Activated naive CD4-positive, alpha-beta T cell treated with Interleukin-2 at 50 U/mL for 16 hours (primary cell): ENCODE results near the gene GPM6B.

ENCODE experiments used
- DNase-seq: peaks from one replicate; pipeline ENCODE4 v3.0.0-alpha.2; 2020

GPM6B gene, protein sequence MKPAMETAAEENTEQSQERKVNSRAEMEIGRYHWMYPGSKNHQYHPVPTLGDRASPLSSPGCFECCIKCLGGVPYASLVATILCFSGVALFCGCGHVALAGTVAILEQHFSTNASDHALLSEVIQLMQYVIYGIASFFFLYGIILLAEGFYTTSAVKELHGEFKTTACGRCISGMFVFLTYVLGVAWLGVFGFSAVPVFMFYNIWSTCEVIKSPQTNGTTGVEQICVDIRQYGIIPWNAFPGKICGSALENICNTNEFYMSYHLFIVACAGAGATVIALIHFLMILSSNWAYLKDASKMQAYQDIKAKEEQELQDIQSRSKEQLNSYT

GRCh38 chrX:13816643-13817627, at the start of gene GPM6B:
Gene GPM6B, minus strand, starts transcription at chrX:13817093. Its CDS starts 189 bp downstream, at chrX:13816904.
- no peak for DNase-seq

- DNase-seq, result no peak
Measured at GRCh38 chrX:13864264-13864663, 47.4 kb upstream of the GPM6B start.

DNA sequence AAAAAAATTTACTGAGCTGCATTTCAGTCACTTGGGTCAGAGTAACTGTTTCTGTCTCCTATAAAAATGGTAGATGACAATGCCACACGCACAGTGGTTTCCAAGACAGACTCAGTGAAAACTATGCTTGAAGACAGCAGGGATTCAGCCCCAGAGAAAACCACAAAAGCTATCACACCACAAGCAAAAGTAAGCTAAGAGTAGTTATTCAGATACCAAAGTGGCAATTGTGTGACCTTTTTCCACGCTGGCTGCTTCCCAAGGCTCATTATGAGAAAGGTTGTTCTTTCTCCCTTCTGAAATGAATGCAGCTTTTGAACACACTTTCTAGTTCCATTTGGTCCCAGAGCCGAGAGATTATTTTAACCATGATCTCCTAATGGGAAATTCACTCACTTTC, 46.4 kb upstream of the GPM6B start:
- no peak for DNase-seq

DNA sequence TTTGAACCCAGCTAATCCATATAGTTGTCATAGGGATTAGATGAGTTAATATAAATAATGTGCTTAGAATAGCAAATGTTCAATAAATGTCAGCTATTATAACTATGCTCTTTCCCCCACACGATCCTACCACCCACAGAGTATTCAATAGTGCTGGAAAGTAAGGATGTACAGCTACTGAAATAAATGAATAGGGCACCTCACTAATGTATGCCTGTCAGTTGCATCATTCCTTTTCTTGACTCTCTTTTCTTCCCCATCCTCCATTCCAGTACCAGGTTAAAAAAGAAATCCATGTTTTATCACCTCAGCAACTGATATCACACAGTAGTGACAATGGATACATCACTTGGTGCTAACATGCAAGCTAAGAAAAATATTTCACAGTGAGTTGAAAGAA, 42.8 kb upstream of the GPM6B start:
- DNase-seq, result no peak

DNA sequence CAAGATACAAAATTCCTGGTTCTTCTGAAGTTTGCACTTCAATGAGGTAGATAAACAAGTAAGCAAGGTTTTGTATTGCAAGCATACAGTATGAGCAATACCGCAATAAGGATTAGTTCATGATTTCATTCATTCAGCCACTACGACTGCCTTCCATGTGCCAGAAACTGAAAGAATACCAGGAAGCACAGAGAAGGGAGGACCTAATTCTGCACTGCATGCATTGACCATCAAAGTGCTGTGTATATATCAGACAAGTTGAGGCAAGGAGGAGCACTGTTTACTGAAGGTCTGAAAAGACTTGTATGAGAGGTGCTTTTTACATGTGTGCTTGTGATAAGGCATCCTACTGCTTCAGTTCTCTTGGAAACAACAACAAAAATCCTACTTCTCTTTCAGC, 40.9 kb upstream of the GPM6B start:
- no peak for DNase-seq

DNA sequence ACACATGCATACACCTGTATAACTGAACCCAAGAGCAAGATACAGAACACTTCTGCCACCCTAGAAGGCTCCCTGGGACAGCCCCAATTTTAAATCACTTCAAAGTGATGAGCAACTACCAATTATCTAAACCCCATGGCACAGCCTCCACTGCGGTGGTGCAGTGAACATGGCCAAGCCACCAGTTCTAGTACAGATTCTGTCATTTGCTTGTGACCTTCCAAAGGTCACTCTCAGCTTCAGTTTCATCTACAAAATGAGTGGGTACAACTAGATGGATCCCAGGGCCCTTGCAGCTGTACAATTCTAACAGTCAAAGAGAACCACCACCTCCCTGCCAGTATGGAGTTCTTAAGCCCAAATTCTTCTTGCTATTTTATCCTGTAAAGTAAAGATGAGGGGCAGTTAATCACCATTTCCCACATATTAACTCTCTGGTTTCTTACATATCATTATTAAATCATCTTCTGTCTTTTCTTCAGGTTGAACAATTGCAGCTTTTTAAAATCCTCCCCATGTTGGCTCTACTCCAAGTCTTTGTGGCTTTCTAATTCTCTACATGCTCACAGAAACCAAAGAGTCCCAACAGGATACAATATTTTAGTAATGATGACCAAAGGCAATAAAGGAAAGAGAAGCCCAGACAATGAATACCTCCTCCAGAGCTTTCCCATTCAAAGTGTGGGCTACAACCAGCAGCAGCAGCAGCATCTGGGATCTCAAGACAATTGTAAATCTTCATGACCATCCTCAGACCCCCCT, 39.0 kb upstream of the GPM6B start:
- no peak for DNase-seq

DNA sequence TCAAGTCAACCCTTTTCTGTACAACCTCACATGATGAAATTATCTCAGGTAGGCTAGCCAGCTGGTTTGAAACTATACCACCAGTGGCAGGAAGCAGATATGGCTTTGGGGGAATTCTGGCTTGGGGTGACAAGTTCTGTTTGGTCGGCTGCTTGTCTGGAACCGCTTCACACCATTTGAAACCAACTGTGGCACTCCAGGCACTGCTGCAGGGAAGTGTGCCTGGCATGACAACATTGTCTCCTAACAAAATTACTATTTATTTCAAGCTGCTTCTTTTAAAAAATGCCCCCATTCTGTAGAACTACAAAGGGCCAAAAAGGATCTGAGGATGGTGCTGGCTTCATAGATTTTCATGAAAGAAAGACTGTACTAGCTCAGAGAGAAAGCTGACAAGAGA, 37.1 kb upstream of the GPM6B start:
- no peak for DNase-seq

- no peak for DNase-seq
Measured at GRCh38 chrX:13852001-13852695, 35.3 kb upstream of the GPM6B start.

DNA sequence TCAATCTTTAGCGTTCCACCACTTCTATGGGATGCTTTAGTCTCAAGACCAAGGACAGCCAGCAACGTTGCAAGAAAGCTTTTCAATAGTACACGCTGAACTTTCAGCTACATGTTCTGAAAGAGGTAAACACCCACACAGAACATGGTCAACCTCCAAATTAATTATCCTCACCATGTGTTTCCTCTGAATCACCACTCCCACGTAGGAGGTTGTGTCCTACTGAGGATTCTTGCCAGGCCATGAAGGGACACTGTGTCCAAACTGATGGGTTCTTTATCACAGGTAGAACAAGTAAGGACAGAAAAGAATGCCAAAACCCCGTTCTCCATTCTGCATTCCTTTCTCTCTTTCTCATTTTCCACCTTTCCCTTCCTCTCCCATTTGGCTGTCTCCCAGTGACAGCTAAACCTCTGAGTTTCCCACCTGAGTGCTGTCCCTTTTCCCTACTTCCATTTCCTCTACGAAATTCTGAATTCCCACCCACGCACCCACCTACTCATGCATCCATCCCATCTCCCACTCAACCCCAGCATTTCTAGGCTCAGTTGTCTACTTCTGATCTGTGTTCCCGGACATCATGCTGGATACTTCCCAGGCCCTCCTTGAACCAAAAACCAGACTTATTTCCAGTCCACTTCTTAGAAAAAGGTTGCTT, 29.0 kb upstream of the GPM6B start:
- no peak for DNase-seq

- DNase-seq, result no peak
Measured at GRCh38 chrX:13843150-13843721, 26.3 kb upstream of the GPM6B start.

DNA sequence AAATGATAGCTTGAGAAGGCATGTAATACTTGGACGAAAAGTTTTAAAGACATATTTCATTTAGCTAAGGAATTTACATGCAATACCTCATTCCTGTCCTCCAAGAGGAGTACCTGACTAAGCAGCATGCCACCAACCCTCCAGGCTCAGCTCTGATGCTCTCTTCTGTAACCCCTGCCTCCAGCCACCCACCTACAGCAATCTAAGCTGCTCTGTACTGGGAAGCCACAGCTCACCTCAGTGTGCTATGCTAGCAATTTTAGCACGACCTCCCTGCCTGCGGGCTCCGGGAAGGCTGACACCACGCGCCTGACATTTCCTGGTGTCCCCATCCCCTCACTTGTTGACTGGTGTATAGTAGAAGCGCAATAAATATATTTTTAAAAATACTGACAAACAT, 23.2 kb upstream of the GPM6B start:
- DNase-seq, result no peak

GRCh38 chrX:13837290-13837745, 20.4 kb upstream of the GPM6B start:
- no peak for DNase-seq

GRCh38 chrX:13836575-13836974, 19.7 kb upstream of the GPM6B start:
- no peak for DNase-seq

GRCh38 chrX:13835825-13836224, 18.9 kb upstream of the GPM6B start:
- no peak for DNase-seq

- DNase-seq, result no peak
Measured at GRCh38 chrX:13834355-13834754, 17.5 kb upstream of the GPM6B start.

DNA sequence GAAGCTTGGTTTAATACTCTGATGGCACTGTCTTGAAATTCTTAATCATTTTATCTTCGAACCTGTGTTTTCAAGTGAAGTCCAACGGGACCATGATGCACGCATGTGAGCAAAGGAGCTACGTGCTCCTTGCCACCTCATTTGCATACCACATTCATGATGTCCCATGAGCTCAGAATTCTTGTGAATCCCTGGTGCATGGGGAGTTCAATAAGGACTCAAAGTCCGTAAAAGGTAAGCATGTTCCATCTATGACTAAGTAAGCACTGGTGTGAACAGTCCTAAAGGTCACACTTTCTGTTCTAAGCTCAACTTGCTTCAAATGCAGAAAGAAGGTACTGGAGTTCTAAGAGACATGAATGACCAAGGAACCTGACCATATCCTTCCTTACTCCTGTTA, 13.1 kb upstream of the GPM6B start:
- DNase-seq, result no peak

DNA sequence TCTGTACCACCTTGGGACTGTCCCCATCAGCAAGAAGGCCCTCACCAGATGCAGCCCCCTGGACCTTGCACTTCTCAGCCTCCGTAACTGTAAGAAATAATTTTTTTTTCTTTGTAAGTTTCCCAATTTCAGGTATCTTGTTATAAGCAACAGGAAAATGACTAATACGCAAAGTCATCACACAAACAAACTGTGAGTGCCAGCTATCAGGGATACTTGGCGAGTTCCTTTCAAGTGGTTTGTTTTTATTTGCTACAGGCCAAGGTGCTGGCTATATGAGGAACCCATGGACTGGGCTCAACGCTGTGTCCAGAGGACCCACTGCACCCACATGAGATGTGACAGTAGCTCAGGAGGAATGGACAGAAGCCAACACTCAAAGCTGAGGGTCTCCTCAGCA, 11.5 kb upstream of the GPM6B start:
- no peak for DNase-seq

DNA sequence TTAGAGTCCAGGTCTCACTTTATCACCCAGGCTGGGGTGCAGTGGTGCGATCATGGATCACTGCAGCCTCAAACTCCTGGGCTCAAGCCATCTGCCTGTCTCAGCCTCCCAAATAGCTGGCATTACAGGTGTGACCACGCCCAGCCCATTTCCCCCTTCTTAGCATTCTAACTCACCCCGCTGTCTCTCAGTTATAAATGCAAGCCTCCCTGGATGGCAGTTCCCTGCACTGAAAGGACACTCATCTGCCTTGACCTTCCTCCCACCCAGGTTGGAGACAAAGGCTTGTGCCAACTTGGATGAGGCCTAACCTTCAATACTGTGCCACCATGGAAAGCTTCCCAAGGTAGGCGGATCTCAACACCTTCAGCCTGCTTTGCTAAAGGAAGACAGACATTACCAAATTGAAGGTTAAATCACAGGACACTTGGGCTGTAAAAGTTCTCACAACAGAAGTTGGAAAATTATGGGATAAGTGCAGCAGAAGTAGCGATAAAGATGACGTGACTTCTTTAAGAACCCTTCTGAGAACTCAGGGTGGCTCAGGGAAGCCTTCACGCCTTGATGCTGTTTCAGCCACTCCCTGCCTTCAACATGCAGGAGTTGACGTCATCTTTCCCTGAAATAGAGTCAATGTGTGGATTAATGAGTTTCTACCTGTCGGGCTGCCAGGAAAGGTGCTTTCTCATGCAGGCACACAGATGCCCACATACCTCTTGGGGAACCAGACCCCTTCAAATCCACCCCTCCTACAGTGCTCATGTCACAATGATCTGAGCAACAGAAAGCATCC, 10.6 kb upstream of the GPM6B start:
- DNase-seq, result no peak

DNA sequence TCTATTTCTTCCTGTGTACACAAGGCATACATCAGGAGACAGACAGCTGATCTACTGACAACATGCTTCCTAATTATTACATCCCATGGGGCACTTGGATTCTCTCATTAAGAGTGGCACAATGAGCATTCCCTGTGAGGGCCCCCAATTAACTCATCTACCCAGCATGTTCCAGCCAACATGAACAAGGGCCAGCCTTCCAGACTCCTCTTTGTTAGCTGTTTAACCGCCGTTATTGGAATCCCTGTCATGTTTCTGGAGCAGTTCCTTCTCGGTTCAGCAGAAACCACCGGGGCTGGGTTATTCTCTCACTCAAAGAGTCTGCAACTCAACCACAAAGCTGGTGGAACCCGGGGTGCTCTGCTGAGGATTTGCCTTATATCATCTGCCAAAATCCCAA, 9.9 kb upstream of the GPM6B start:
- no peak for DNase-seq

DNA sequence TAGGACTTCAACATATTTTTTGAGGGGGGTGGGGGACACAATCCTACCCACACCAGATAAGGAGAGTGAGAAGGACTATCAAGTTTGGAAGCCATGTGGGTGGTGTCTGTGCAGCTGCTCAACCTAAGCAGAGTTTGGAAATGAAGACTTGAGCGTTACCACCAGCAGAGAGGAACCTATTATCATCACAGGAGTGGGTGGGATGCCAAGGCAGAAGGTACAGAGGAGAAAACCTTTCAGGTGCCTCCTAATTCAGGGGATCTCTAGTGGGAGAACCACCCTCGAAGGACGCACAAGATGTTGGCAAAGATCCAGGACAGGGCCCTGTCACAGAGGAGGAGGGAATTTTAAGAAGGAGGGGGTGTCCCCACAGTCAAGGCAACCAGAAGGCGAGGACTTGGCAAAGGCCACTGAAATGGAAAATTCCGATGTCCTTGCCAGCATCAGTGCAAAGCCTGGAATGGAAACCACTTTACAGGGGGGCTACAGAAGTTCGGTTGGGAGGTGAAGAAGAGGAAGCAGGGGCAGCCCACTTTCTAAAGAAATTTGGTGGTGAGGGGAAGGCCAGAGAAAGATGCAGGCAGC, 8.4 kb upstream of the GPM6B start:
- DNase-seq, result no peak
